GM19397 (cell line): ENCODE results near the gene GPA33.
"Not testable (repeated sequence)": the region's sequence is repeated elsewhere in the genome, so short reads cannot be mapped to it uniquely, and the experiment has no call there.

Experiments
- ATAC-seq: cut with Tn5 transposase; IDR thresholded peaks from one replicate; pipeline ENCODE4 v1.9.1; 2021; ENCODE audit warnings: mild to moderate bottlenecking, moderate library complexity; ENCODE audit not compliant: unreplicated experiment

GPA33 gene

GRCh38 chr1:167059045-167059808 lies 30.9 kb downstream of the GPA33 start:
- no peak for ATAC-seq

GRCh38 chr1:167057241-167057688 lies 32.9 kb downstream of the GPA33 start:
- ATAC-seq, result peak; percentile 79

GRCh38 chr1:167056529-167057231 lies 33.5 kb downstream of the GPA33 start:
- ATAC-seq, result no peak

DNA sequence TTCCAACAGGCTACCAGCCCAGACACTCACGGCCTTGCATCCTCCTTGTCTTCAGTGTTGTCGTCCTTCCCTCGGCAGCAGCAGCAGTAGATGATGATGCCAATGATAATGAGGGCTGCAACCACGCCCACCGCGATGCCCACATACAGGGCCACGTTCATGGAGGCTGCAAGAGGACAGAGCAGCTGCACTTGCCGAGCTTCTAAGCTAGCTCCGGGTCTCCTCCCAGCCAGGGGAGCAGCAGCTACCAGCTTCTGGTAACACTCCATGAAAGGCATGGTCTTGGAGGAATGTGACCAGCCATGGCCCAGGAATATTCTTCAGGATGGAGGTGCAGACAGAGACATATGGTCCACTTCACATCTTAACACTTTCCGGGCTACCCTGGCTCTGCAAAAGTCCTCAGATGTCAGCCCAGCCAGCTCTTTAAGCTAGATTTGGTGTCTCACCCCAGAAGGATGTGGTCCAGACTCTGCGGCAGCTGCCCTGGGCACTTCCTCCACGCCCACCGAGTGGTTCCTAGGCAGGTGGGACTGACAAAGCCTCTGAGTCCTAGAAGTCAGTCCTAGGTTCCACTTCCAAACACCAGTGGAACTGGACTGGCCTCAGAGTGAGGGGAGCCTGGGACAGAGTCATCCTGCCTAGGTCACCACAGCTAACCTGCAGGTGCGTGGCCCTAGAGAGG lies 35.1 kb downstream of the GPA33 start:
- no peak for ATAC-seq

GRCh38 chr1:167054531-167054930 lies 35.6 kb downstream of the GPA33 start:
- no peak for ATAC-seq

DNA sequence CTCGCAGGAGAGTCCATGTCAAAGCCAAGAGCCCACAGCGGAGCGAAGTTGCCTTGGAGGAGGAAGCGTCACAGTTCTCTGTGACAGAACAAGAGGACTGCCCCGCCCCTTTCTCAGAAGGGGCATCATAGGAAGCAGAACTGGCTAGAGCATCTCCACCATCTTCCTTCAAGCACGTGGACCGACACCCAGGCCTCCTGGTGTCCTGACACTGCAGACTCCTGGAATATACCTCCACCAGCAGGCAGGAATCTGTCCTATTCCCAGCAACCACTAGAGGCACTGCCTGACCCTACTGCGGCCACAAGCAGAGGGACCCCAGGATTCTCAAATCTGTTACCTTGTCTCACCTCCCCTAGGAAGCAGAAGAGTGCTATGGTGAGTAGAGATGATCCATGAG lies 37.8 kb downstream of the GPA33 start:
- no peak for ATAC-seq

DNA sequence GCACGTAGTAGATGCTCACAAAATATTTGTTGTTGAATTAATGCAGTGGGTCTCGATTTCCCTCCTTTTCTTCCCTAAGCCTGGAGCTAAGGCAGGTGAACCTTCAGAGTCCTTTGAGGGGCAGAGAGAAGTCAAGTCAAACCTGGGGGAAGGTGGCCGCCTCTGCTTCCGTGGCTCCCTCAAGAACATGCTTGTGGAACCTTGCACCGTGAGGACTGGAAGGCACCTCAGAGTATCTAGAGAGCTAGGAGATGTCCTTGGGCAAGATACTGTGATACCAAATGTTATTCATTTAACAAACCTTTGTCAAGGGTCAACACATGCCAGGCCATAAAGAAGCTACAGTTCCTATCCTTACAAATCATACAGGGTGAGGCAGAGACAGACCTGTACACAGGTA lies 38.3 kb downstream of the GPA33 start:
- ATAC-seq, result no peak

- ATAC-seq, result peak; percentile 97
Measured at GRCh38 chr1:167043752-167044488, 46.3 kb downstream of the GPA33 start.

DNA sequence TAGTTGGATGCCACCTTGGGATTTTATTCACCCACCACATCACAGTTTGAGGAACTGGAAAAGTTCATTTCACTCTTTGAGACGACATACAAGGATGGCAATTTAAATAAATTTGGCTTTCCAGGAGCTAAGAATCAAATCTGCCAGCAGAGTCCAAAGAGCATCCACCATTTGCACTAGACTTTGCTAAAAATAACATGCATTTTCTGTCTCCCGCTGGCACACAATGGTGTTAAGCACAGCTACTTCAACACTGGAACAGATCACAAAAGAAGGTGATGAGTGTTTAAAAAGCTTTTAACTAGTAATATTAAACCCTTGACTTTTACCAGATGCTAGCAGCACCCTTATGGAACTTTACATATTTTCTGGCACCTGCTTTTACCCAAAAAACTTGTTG lies 56.5 kb downstream of the GPA33 start:
- no peak for ATAC-seq

GRCh38 chr1:167029553-167029952 lies 60.6 kb downstream of the GPA33 start:
- not testable (repeated sequence) for ATAC-seq

DNA sequence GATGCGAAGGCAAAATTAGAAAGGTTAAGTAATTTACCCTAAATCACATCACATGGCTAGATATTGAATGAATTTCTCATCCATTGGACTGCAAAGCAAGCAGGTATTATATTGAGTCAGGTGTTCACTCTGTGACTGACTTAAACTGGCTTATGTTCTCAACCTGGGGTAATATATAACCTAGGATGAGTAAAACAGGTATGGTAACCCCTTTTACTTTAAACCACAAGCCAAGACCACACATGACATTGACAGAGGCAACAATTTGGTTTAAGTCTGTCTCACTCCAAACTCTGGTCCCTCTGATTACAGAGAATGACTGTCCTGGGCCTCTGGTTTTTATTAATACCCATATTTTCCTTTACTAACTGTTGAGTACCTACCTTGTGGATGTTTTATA lies 67.8 kb downstream of the GPA33 start:
- ATAC-seq, result peak; percentile 74

GRCh38 chr1:167016100-167016750 lies 74.0 kb downstream of the GPA33 start:
- no peak for ATAC-seq

- ATAC-seq, result no peak
Measured at GRCh38 chr1:167013108-167013929, 76.9 kb downstream of the GPA33 start.

DNA sequence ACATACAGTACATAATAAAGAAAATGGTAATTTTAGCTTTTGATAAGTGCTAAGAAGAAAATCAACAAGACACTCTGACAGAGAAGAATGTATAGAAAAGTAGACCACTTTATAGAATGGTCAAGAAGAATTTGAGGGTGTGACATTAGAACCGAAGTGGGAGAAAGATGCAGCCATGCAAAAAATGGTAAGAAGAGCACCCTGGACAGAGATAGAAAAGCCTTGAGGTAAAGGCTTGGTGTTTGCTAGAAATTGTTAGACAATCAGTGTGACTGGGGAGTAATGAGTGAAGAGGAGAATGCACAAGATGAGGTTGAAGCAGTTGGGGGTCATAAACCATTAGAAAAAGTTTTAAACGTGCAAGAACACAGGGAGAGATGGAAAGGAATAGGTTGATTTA lies 77.6 kb downstream of the GPA33 start:
- ATAC-seq, result no peak

DNA sequence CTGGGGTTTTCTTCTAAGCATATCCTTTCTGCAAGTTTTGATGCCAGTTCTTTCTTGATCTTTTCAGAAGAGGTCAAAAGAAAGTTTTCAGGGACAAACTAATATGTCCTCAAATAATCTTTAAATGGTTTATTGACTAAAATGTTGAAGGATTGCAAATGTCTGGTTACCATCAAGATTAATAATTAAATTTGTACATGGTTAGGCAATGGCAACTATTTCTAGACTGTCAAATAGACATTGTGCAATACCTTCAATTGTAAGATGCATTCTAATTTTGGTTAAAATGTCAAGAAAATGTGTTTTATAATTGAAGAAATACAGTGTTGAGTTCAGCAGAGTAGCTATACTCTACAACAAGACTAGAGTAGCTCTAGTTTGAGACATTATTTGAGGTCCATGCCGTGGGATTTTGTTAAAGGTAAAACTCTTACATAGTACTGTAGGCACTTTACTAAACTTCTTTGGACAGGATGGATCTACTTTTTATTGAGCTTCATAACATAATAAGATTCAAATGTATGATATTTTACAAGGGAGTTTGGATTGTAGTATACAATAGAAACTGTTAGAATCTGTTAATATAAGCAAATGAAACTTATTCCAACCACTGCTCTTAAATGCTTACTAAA lies 78.5 kb downstream of the GPA33 start:
- ATAC-seq, result no peak

- ATAC-seq, result no peak
Measured at GRCh38 chr1:167003711-167004110, 86.5 kb downstream of the GPA33 start.
